WTC11 (cell line): ENCODE measurements around the gene ZNF273. TPM values are rescaled to one million over a fixed set of nuclear protein-coding genes. Genes with fewer than 3 reads are reported as not detected.

Experiments used
- ATAC-seq: fragments of 200-7000 bp; cut with Tn5 transposase; 2 replicates; pipeline ENCODE4 v1.10.0; 2021; ENCODE audit warnings: mild to moderate bottlenecking, moderate library complexity
- CTCF ChIA-PET: fragments of 300-600 bp; sonication (Branson Sonifier 250); formaldehyde crosslinking; loops from one replicate; lab custom pipeline; 2021; ENCODE audit warnings: antibody characterized with exemption; lab: Charles Lee
- POLR2A ChIA-PET: fragments of 350-600 bp; sonication (Branson Sonifier 250); formaldehyde crosslinking; loops from one replicate; lab custom pipeline; 2021; ENCODE audit warnings: antibody characterized with exemption; lab: Charles Lee
- DNase-seq: peaks from one replicate; pipeline ENCODE4 v3.0.0; 2021; ENCODE audit warnings: low spot score
- H3K27ac Mint-ChIP-seq: 2 replicates; pipeline ENCODE4 v1.8.0; 2021; ENCODE audit warnings: mixed read lengths
- H3K27me3 Mint-ChIP-seq: 2 replicates; pipeline ENCODE4 v1.8.0; 2021; ENCODE audit warnings: low read depth, mild to moderate bottlenecking, moderate library complexity, mixed read lengths
- H3K36me3 Mint-ChIP-seq: 2 replicates; pipeline ENCODE4 v1.8.0; 2021; ENCODE audit warnings: mixed read lengths
- H3K4me1 Mint-ChIP-seq: 2 replicates; pipeline ENCODE4 v1.8.0; 2022; ENCODE audit warnings: mixed read lengths
- H3K4me3 Mint-ChIP-seq: 2 replicates; pipeline ENCODE4 v1.8.0; 2021; ENCODE audit warnings: mild to moderate bottlenecking, moderate library complexity, mixed read lengths
- H3K9me3 Mint-ChIP-seq: 2 replicates; pipeline ENCODE4 v1.8.0; 2021; ENCODE audit warnings: mixed read lengths
- IRF2 ChIP-seq: sonication (generic); formaldehyde crosslinking; IDR thresholded peaks from 2 replicates; pipeline ENCODE4 v1.8.0; 2022; ENCODE audit warnings: low read depth, missing genetic modification reagents, borderline replicate concordance
- NR1H2 ChIP-seq: sonication (generic); formaldehyde crosslinking; IDR thresholded peaks from 2 replicates; pipeline ENCODE4 v1.9.0; 2021; ENCODE audit warnings: mild to moderate bottlenecking, moderate library complexity, missing genetic modification reagents
- ZBTB21 ChIP-seq: sonication (generic); formaldehyde crosslinking; IDR thresholded peaks from 2 replicates; pipeline ENCODE4 v1.8.1; 2023; ENCODE audit warnings: mild to moderate bottlenecking, missing genetic modification reagents, borderline replicate concordance
- total RNA-seq: library from RNA; stranded (reverse); gene quantifications from 3 replicates; pipeline ENCODE4 v1.2.3, GENCODE V29; 2021
- TF ChIP-seq, protein P1 (sequence below): sonication (generic); formaldehyde crosslinking; IDR thresholded peaks from 2 replicates; pipeline ENCODE4 v1.8.1; 2022; ENCODE audit warnings: low read depth, mild to moderate bottlenecking, moderate library complexity, missing genetic modification reagents, borderline replicate concordance
- TF ChIP-seq, protein P2 (sequence below): fragments of 250-450 bp; sonication (Bioruptor Pico); IDR thresholded peaks from 2 replicates; pipeline ENCODE4 v1.8.0; 2021; ENCODE audit warnings: mild to moderate bottlenecking

Gene ZNF273
- total RNA-seq, 1 experiment from 2014 or later = 12.1 TPM

DNA sequence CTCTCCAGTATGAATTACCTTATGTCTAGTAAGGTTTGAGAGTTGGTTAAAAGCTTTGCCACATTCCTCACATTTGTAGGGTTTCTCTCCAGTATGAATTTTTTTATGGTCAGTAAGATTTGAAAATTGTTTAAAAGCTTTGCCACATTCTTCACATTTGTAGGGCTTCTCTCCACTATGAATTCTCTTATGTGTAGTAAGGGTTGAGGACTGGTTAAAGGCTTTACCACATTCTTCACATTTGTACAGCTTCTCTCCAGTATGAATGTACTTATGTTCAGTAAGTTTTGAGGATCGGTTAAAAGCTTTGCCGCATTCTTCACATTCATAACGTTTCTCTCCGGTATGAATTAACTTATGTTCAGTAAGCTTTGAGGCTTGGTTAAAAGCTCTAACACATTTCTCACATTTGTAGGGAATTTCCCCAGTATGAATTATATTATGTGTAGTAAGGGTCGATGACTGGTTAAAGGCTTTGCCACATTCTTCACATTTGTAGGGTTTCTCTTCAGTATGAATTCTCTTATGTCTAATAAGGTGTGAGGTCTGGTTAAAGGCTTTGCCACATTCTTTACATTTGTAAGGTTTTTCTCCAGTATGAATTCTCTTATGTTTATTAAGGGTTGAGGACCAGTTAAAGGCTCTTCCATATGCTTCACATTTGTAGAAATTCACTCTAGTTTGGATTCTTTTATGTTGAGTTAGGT, 75.6 kb downstream of the ZNF273 start:
- TF ChIP-seq, protein P1, sequence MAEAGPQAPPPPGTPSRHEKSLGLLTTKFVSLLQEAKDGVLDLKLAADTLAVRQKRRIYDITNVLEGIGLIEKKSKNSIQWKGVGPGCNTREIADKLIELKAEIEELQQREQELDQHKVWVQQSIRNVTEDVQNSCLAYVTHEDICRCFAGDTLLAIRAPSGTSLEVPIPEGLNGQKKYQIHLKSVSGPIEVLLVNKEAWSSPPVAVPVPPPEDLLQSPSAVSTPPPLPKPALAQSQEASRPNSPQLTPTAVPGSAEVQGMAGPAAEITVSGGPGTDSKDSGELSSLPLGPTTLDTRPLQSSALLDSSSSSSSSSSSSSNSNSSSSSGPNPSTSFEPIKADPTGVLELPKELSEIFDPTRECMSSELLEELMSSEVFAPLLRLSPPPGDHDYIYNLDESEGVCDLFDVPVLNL = no peak
- TF ChIP-seq IRF2 (CRISPR knock-in tag) (no peak), NR1H2 (CRISPR knock-in tag) (no peak), ZBTB21 (CRISPR knock-in tag) (no peak)
- TF ChIP-seq, protein P2, sequence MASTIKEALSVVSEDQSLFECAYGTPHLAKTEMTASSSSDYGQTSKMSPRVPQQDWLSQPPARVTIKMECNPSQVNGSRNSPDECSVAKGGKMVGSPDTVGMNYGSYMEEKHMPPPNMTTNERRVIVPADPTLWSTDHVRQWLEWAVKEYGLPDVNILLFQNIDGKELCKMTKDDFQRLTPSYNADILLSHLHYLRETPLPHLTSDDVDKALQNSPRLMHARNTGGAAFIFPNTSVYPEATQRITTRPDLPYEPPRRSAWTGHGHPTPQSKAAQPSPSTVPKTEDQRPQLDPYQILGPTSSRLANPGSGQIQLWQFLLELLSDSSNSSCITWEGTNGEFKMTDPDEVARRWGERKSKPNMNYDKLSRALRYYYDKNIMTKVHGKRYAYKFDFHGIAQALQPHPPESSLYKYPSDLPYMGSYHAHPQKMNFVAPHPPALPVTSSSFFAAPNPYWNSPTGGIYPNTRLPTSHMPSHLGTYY (CRISPR knock-in tag) = no peak
- H3K4me3 Mint-ChIP-seq = no peak overlapping the region
- H3K4me1 Mint-ChIP-seq = no peaks in the 10 kb centered on the region
- peaks cover 11% of the 10 kb centered on the region for H3K27me3 Mint-ChIP-seq
- CTCF ChIA-PET = no interaction called here
- no peak for ATAC-seq
- no peak for DNase-seq
- peaks cover 83% of the 10 kb centered on the region for H3K9me3 Mint-ChIP-seq
- H3K36me3 Mint-ChIP-seq = peaks cover 77% of the 10 kb centered on the region
- POLR2A ChIA-PET = no interaction called here
- no peak overlapping the region for H3K27ac Mint-ChIP-seq

Other genes with a start within 250 kb of the ZNF273 start
- 13.1 to 14.7 TPM (median 13.7 TPM) in 3 replicates for gene ZNF107, start 237.1 kb upstream of the ZNF273 start, total RNA-seq
- 15.4 to 21.4 TPM (median 16.0 TPM) in 3 replicates for gene ZNF138, start 108.8 kb upstream of the ZNF273 start, total RNA-seq
- gene ZNF117, start 87.8 kb downstream of the ZNF273 start, total RNA-seq = 7.0 to 9.2 TPM (median 8.6 TPM) in 3 replicates
- 10.2 to 12.1 TPM (median 11.5 TPM) in 3 replicates for gene ERV3-1, start 103.4 kb downstream of the ZNF273 start, total RNA-seq